ENCODE measurements around the gene MAMDC2. TPM values are rescaled to one million over a fixed set of nuclear protein-coding genes. Genes with fewer than 3 reads are reported as not detected.

MAMDC2 gene
- total RNA-seq, 2 experiments from 2014 or later: not detected

- Mint-ChIP-seq H3K9me3 (no peaks in the 10 kb centered on the region), H3K4me3 (no peak overlapping the region), H3K27ac (no peak overlapping the region), H3K36me3 (ENCODE audit: low read depth) (no peaks in the 10 kb centered on the region), H3K4me1 (ENCODE audit: low read depth) (no peaks in the 10 kb centered on the region), H3K27me3 (peaks cover 16% of the 10 kb centered on the region)
- intact Hi-C loops (cut with micrococcal nuclease): no loop called here
- POLR2A ChIA-PET: no interaction called here
- DNase-seq: no peak
- no peak for ATAC-seq
- CTCF ChIA-PET: no interaction called here
- no peak for TF ChIP-seq CTCF (IDR thresholded peaks at IDR 0.05)
These were observed 23.2 kb downstream of the MAMDC2 start for GRCh38 chr9:70066874-70067273.

GRCh38 chr9:70069704-70070103 lies 26.1 kb downstream of the MAMDC2 start:
- TF ChIP-seq CTCF (IDR thresholded peaks at IDR 0.05): no peak
- ChIA-PET CTCF (no interaction called here), POLR2A (no interaction called here)
- Mint-ChIP-seq H3K4me3 (no peak overlapping the region), H3K27ac (no peak overlapping the region), H3K9me3 (no peaks in the 10 kb centered on the region), H3K4me1 (ENCODE audit: low read depth) (no peaks in the 10 kb centered on the region), H3K27me3 (peaks cover 13% of the 10 kb centered on the region), H3K36me3 (ENCODE audit: low read depth) (no peaks in the 10 kb centered on the region)
- ATAC-seq (no peak), DNase-seq (no peak)
- intact Hi-C loops (cut with micrococcal nuclease): no loop called here

- DNase-seq: no peak
- no peaks in the 10 kb centered on the region for H3K9me3 Mint-ChIP-seq
- H3K36me3 Mint-ChIP-seq (ENCODE audit: low read depth): no peaks in the 10 kb centered on the region
- no peak for TF ChIP-seq CTCF (IDR thresholded peaks at IDR 0.05)
- no peak overlapping the region for H3K4me3 Mint-ChIP-seq
- H3K27ac Mint-ChIP-seq: no peak overlapping the region
- intact Hi-C loops (cut with micrococcal nuclease): no loop called here
- H3K27me3 Mint-ChIP-seq: peaks cover 2% of the 10 kb centered on the region
- ChIA-PET POLR2A (no interaction called here), CTCF (interaction anchor here (1.7 to 2.7 kb wide), 2 partner anchors 9 to 38 kb away, joined by 5 to 8 read pairs; no protein-coding TSS in a partner anchor)
- ATAC-seq: no peak
- H3K4me1 Mint-ChIP-seq (ENCODE audit: low read depth): no peaks in the 10 kb centered on the region
These were observed 29.5 kb downstream of the MAMDC2 start for GRCh38 chr9:70073193-70073592.

- ATAC-seq (no peak), DNase-seq (no peak)
- TF ChIP-seq CTCF (IDR thresholded peaks at IDR 0.05): no peak
- CTCF ChIA-PET: interaction anchor here (0.7 to 1.7 kb wide), 2 partner anchors 8 to 37 kb away, joined by 3 to 5 read pairs; no protein-coding TSS in a partner anchor
- Mint-ChIP-seq H3K4me1 (ENCODE audit: low read depth) (no peaks in the 10 kb centered on the region), H3K27me3 (peaks cover 2% of the 10 kb centered on the region), H3K4me3 (no peak overlapping the region), H3K36me3 (ENCODE audit: low read depth) (no peaks in the 10 kb centered on the region), H3K27ac (no peak overlapping the region), H3K9me3 (no peaks in the 10 kb centered on the region)
- POLR2A ChIA-PET: no interaction called here
- intact Hi-C loops (cut with micrococcal nuclease): no loop called here
These were observed 30.1 kb downstream of the MAMDC2 start for GRCh38 chr9:70073756-70074155.

- no peak overlapping the region for H3K4me3 Mint-ChIP-seq
- DNase-seq: no peak
- intact Hi-C loops (cut with micrococcal nuclease): no loop called here
- H3K27me3 Mint-ChIP-seq: peaks cover 7% of the 10 kb centered on the region
- TF ChIP-seq CTCF (IDR thresholded peaks at IDR 0.05): no peak
- H3K36me3 Mint-ChIP-seq (ENCODE audit: low read depth): no peaks in the 10 kb centered on the region
- no peak for ATAC-seq
- no peak overlapping the region for H3K27ac Mint-ChIP-seq
- POLR2A ChIA-PET: no interaction called here
- H3K9me3 Mint-ChIP-seq: no peaks in the 10 kb centered on the region
- CTCF ChIA-PET: no interaction called here
- H3K4me1 Mint-ChIP-seq (ENCODE audit: low read depth): no peaks in the 10 kb centered on the region
These were observed 33.0 kb downstream of the MAMDC2 start for GRCh38 chr9:70076678-70077077.

All from activated CD8-positive, alpha-beta T cell treated with anti-CD3 and anti-CD28 coated beads for 36 hours (primary cell).